ENCODE data around the gene P2RY2. TPM values are rescaled to one million over a fixed set of nuclear protein-coding genes. Genes with fewer than 3 reads are reported as not detected.

P2RY2 gene
- total RNA-seq, 1 experiment from 2014 or later = 0.26 TPM

DNA sequence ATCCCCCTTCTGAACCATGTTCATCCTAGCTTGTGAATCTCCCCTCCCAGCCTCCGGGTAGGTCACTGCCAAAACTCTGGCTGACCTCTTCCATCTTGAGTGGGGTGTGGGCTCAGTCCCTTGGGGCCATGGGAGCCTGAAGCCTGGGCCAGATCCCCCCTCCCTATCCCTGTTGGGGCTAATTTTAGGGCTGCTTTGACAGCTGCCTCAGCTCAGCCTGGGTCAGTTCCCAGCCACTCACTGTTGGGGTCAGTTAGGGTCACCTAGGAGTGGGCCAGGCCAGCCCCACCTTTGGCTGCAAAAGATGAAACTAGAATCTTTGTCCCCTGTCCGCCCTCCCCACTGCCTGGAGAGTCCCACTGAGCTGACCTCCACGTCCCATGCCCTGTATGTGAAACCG lies 29.8 kb upstream of the P2RY2 start:
- Histone ChIP-seq H2BK120ac (ENCODE audit: low read depth, low read length, poor library complexity, severe bottlenecking) (no peak overlapping the region), H2BK20ac (ENCODE audit: low read depth, low read length, poor library complexity, severe bottlenecking) (no peak overlapping the region), H2BK12ac (ENCODE audit: insufficient read length, low read depth, low read length) (no peak overlapping the region), H3K27ac (ENCODE audit: insufficient read length, low read depth, low read length) (no peak overlapping the region), H3K4ac (ENCODE audit: low read depth, low read length) (no peak overlapping the region), H3K79me1 (ENCODE audit: insufficient read depth, low read depth, low read length, poor library complexity, severe bottlenecking) (no peaks in the 10 kb centered on the region), H3K27me3 (ENCODE audit: insufficient read depth, low read length) (no peaks in the 10 kb centered on the region), H3K9me3 (ENCODE audit: control insufficient read depth, low read depth, low read length) (no peaks in the 10 kb centered on the region), H3K23ac (ENCODE audit: insufficient read length, low read depth, low read length) (no peak overlapping the region), H4K8ac (replicated peaks; ENCODE audit: insufficient read length, low read depth, low read length) (no peak overlapping the region), H3K4me2 (ENCODE audit: insufficient read depth, insufficient read length, low read length) (no peak overlapping the region), H3K14ac (ENCODE audit: insufficient read depth, low read length) (no peak overlapping the region), H3K4me1 (ENCODE audit: insufficient read depth, low read length) (no peaks in the 10 kb centered on the region), H2AFZ (ENCODE audit: low read length) (no peak overlapping the region), H4K91ac (ENCODE audit: insufficient read length, low read depth, low read length) (no peak overlapping the region), H3K79me2 (ENCODE audit: insufficient read depth, low read length) (no peaks in the 10 kb centered on the region), H3K56ac (ENCODE audit: insufficient read length, low read depth, low read length) (no peak overlapping the region), H3K18ac (ENCODE audit: insufficient read length, low read depth, low read length) (no peak overlapping the region), H2AK5ac (ENCODE audit: insufficient read length, low read length) (no peak overlapping the region), H3K23me2 (ENCODE audit: insufficient read length, low read depth, low read length, poor library complexity, severe bottlenecking) (no peaks in the 10 kb centered on the region), H4K20me1 (ENCODE audit: control insufficient read depth, insufficient read depth, insufficient read length) (no peaks in the 10 kb centered on the region), H3T11ph (ENCODE audit: low read length) (no peak overlapping the region), H3K9ac (ENCODE audit: extremely low read depth, insufficient read length, low read length) (no peak overlapping the region), H4K5ac (ENCODE audit: insufficient read length, low read depth, low read length) (no peak overlapping the region), H2BK15ac (ENCODE audit: low read depth, low read length) (no peak overlapping the region), H2BK5ac (ENCODE audit: insufficient read length, low read length) (no peak overlapping the region)
- Mint-ChIP-seq H3K27ac (no peak overlapping the region), H3K4me1 (peaks cover 12 to 13% of the 10 kb centered on the region in 2 experiments), H3K36me3 (ENCODE audit: insufficient read depth in 1 of 3, low read depth in 3 of 3) (no peaks in the 10 kb centered on the region), H3K9me3 (no peaks in the 10 kb centered on the region), H3K4me3 (no peak overlapping the region), H3K27me3 (ENCODE audit: low read depth) (peaks cover 3% of the 10 kb centered on the region)
- no peak for DNase-seq
- WGBS (ENCODE audit: extremely low coverage, insufficient read length, low lambda C conversion rate) = no CpG with 5 or more reads among the region's 4 CpGs
- TF ChIP-seq, protein P1, sequence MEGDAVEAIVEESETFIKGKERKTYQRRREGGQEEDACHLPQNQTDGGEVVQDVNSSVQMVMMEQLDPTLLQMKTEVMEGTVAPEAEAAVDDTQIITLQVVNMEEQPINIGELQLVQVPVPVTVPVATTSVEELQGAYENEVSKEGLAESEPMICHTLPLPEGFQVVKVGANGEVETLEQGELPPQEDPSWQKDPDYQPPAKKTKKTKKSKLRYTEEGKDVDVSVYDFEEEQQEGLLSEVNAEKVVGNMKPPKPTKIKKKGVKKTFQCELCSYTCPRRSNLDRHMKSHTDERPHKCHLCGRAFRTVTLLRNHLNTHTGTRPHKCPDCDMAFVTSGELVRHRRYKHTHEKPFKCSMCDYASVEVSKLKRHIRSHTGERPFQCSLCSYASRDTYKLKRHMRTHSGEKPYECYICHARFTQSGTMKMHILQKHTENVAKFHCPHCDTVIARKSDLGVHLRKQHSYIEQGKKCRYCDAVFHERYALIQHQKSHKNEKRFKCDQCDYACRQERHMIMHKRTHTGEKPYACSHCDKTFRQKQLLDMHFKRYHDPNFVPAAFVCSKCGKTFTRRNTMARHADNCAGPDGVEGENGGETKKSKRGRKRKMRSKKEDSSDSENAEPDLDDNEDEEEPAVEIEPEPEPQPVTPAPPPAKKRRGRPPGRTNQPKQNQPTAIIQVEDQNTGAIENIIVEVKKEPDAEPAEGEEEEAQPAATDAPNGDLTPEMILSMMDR (conservative IDR thresholded peaks at IDR 0.05) = no peak
